H1 (cell line): ENCODE measurements around the gene SNTG2. TPM values are rescaled to one million over a fixed set of nuclear protein-coding genes. Genes with fewer than 3 reads are reported as not detected.

Experiments used
- CTCF ChIA-PET: fragments of 300-600 bp; sonication (Branson Sonifier 250); formaldehyde crosslinking; loops from one replicate; lab custom pipeline; 2021; ENCODE audit not compliant: partially characterized antibody; lab: Charles Lee
- POLR2A ChIA-PET: fragments of 300-600 bp; sonication (Branson Sonifier 250); formaldehyde crosslinking; loops from one replicate; lab custom pipeline; 2021; ENCODE audit warnings: inconsistent platforms; ENCODE audit not compliant: partially characterized antibody; lab: Charles Lee
- DNase-seq, 2 experiments: peaks; one replicate each; pipeline versions ENCODE4 v3.0.0 to v3.0.0-alpha.2; 2010 to 2022; ENCODE audit warnings: low spot score in 2 of 2, low read depth in 1 of 2, mixed read lengths in 1 of 2
- FAIRE-seq: peaks from 2 replicates; lab custom pipeline; 2011; peaks lifted over from hg19 to GRCh38; lab: Jason Lieb, UNC
- H2AFZ ChIP-seq: 2 replicates; pipeline ENCODE4 v1.8.1; 2012; ENCODE audit warnings: low read length, inconsistent platforms
- H2AK5ac ChIP-seq: 2 replicates; pipeline ENCODE4 v1.6.1; 2013; ENCODE audit warnings: low read depth, low read length
- H2BK120ac ChIP-seq: replicated peaks from 2 replicates; pipeline ENCODE3; 2013; ENCODE audit warnings: low read depth, low read length, inconsistent platforms
- H2BK12ac ChIP-seq: 2 replicates; pipeline ENCODE4 v1.6.1; 2013; ENCODE audit warnings: low read depth, low read length
- H2BK15ac ChIP-seq: 2 replicates; pipeline ENCODE4 v1.6.1; 2013; ENCODE audit warnings: low read length
- H2BK20ac ChIP-seq: 2 replicates; pipeline ENCODE4 v1.6.1; 2013; ENCODE audit warnings: low read length
- H2BK5ac ChIP-seq: 2 replicates; pipeline ENCODE4 v1.6.1; 2013; ENCODE audit warnings: low read depth, low read length
- H3K14ac ChIP-seq: 2 replicates; pipeline ENCODE4 v1.6.1; 2013; ENCODE audit warnings: inconsistent platforms; ENCODE audit not compliant: insufficient read length
- H3K18ac ChIP-seq: 2 replicates; pipeline ENCODE4 v1.6.1; 2013; ENCODE audit warnings: low read length; ENCODE audit errors: extremely low read depth
- H3K23ac ChIP-seq: 2 replicates; pipeline ENCODE4 v1.6.1; 2013; ENCODE audit warnings: inconsistent platforms; ENCODE audit not compliant: insufficient read length
- H3K23me2 ChIP-seq: 2 replicates; pipeline ENCODE4 v1.6.1; 2013; ENCODE audit warnings: low read depth, low read length
- H3K27ac ChIP-seq: 2 replicates; pipeline ENCODE4 v1.6.1; 2011; ENCODE audit warnings: low read depth, low read length, inconsistent platforms
- H3K27me3 ChIP-seq, 4 experiments: replicated peaks in 1 of 4; 1 replicate in 1 of 4; 2 replicates in 3 of 4; pipeline versions ENCODE4 v1.6.1 to v1.8.1; 2011 to 2013; ENCODE audit warnings: low read length in 3 of 4, mild to moderate bottlenecking in 3 of 4, inconsistent platforms in 2 of 4, mixed read lengths in 2 of 4, moderate library complexity in 1 of 4; ENCODE audit not compliant: control insufficient read depth in 3 of 4, insufficient read depth in 3 of 4; ENCODE audit errors: extremely low read depth in 1 of 4
- H3K36me3 ChIP-seq, 4 experiments: 2 replicates each; pipeline versions ENCODE4 v1.6.1 to v1.8.1; 2011 to 2013; ENCODE audit warnings: mild to moderate bottlenecking in 4 of 4, low read length in 3 of 4, moderate library complexity in 2 of 4, control low read depth in 1 of 4, inconsistent platforms in 1 of 4; ENCODE audit not compliant: insufficient read depth in 4 of 4, control insufficient read depth in 2 of 4
- H3K4ac ChIP-seq: replicated peaks from 2 replicates; pipeline ENCODE3; 2013; ENCODE audit warnings: low read length, low read depth, mixed read lengths, inconsistent platforms; ENCODE audit not compliant: insufficient read length
- H3K4me1 ChIP-seq, 4 experiments: replicated peaks in 1 of 4; 1 replicate in 1 of 4; 2 replicates in 3 of 4; pipeline versions ENCODE4 v1.6.1 to v1.8.1; 2011 to 2013; ENCODE audit warnings: low read length in 3 of 4, inconsistent platforms in 2 of 4, mixed read lengths in 1 of 4; ENCODE audit not compliant: insufficient read depth in 4 of 4, control insufficient read depth in 3 of 4
- H3K4me2 ChIP-seq, 2 experiments: 2 replicates each; pipeline versions ENCODE4 v1.6.1 to v1.8.1; 2011 to 2013; ENCODE audit warnings: low read depth in 2 of 2, low read length in 2 of 2, control low read depth in 1 of 2, inconsistent platforms in 1 of 2, mild to moderate bottlenecking in 1 of 2; ENCODE audit not compliant: insufficient read depth in 1 of 2
- H3K4me3 ChIP-seq, 4 experiments: fragments of 200-600, 300-600 bp in 1 of 4; sonication (generic), shearing (Covaris generic), sonication (Bioruptor Twin) in 1 of 4; 2 replicates each; pipeline versions ENCODE4 v1.5.1 to v1.8.1; 2011 to 2016; ENCODE audit warnings: low read length in 4 of 4, low read depth in 3 of 4, control low read depth in 2 of 4, inconsistent platforms in 2 of 4, mild to moderate bottlenecking in 2 of 4, mixed read lengths in 1 of 4, moderate library complexity in 1 of 4; ENCODE audit not compliant: insufficient read depth in 2 of 4; ENCODE audit errors: extremely low read depth in 1 of 4
- H3K56ac ChIP-seq: replicated peaks from 2 replicates; pipeline ENCODE3; 2013; ENCODE audit warnings: low read depth, mild to moderate bottlenecking, mixed read lengths, low read length, inconsistent platforms; ENCODE audit not compliant: insufficient read length
- H3K79me1 ChIP-seq: 2 replicates; pipeline ENCODE4 v1.6.1; 2013; ENCODE audit warnings: low read depth, low read length, control low read depth
- H3K79me2 ChIP-seq, 2 experiments: 2 replicates each; pipeline versions ENCODE4 v1.6.1 to v1.8.1; 2012 to 2013; ENCODE audit warnings: low read length in 2 of 2, mild to moderate bottlenecking in 2 of 2, inconsistent platforms in 1 of 2; ENCODE audit not compliant: insufficient read depth in 2 of 2, control insufficient read depth in 1 of 2
- H3K9ac ChIP-seq, 4 experiments: replicated peaks in 1 of 4; 1 replicate in 1 of 4; 2 replicates in 3 of 4; pipeline versions ENCODE4 v1.6.1 to v1.8.1; 2011 to 2013; ENCODE audit warnings: low read depth in 3 of 4, low read length in 3 of 4, control low read depth in 2 of 4, mild to moderate bottlenecking in 2 of 4, moderate library complexity in 2 of 4, inconsistent platforms in 1 of 4; ENCODE audit errors: extremely low read depth in 1 of 4
- H3K9me3 ChIP-seq, 2 experiments: 2 replicates each; pipeline versions ENCODE4 v1.6.1 to v1.8.1; 2012 to 2013; ENCODE audit warnings: mild to moderate bottlenecking in 2 of 2, moderate library complexity in 2 of 2, control low read depth in 1 of 2, inconsistent platforms in 1 of 2, low read depth in 1 of 2, low read length in 1 of 2, mixed read lengths in 1 of 2; ENCODE audit not compliant: insufficient read depth in 2 of 2
- H4K20me1 ChIP-seq, 2 experiments: replicated peaks in 1 of 2; 2 replicates each; pipeline versions ENCODE3 to v1.8.1; 2011 to 2013; ENCODE audit warnings: inconsistent platforms in 2 of 2, low read length in 2 of 2, mild to moderate bottlenecking in 1 of 2; ENCODE audit not compliant: insufficient read depth in 2 of 2, control insufficient read depth in 1 of 2
- H4K5ac ChIP-seq: 2 replicates; pipeline ENCODE4 v1.6.1; 2013; ENCODE audit warnings: low read length, low read depth, mixed read lengths, inconsistent platforms; ENCODE audit not compliant: insufficient read length
- H4K8ac ChIP-seq: 2 replicates; pipeline ENCODE4 v1.8.0; 2013; ENCODE audit warnings: mild to moderate bottlenecking, moderate library complexity, low read length, inconsistent platforms; ENCODE audit not compliant: insufficient read depth; ENCODE audit errors: extremely low read depth
- H4K91ac ChIP-seq: replicated peaks from 2 replicates; pipeline ENCODE3; 2013; ENCODE audit warnings: low read length, mixed read lengths, inconsistent platforms; ENCODE audit not compliant: insufficient read length
- KDM1A ChIP-seq: fragments of 200-600, 300-600 bp; sonication (generic); IDR thresholded peaks from 2 replicates; pipeline ENCODE4 v1.7.1; 2016; ENCODE audit warnings: mild to moderate bottlenecking, low read length, borderline replicate concordance
- TAF1 ChIP-seq: IDR thresholded peaks from 2 replicates; pipeline ENCODE4 v1.6.1; 2011; ENCODE audit warnings: mild to moderate bottlenecking, low read depth, low read length
- WGBS, 2 experiments: shearing (Covaris generic) in 1 of 2; methylation state at CpG; one replicate each; pipeline versions ENCODE4 v1.1.6 to v1.1.7; 2013 to 2015; ENCODE audit warnings: low lambda C conversion rate in 2 of 2, mixed read lengths in 2 of 2, inconsistent platforms in 1 of 2, low coverage in 1 of 2, missing lambda C conversion rate in 1 of 2; ENCODE audit not compliant: insufficient replicate concordance in 2 of 2, insufficient coverage in 1 of 2, insufficient read length in 1 of 2; ENCODE audit errors: extremely low coverage in 1 of 2, missing lambda C conversion rate in 1 of 2; 5-methylcytosine and 5-hydroxymethylcytosine counted together
- polyA plus RNA-seq, 7 experiments: library from polyadenylated mRNA; depleted of rRNA in 3 of 7; stranded (reverse) in 5 of 7; unstranded in 2 of 7; fragments of >200 nt in 5 of 7; fragments of 200-250 nt in 2 of 7; gene quantifications; 1 replicate in 5 of 7; 2 replicates in 1 of 7; 4 replicates in 1 of 7; pipeline versions ENCODE4 v1.2.1 to v1.2.3, GENCODE V29; 2011 to 2013; ENCODE audit warnings: missing spikeins in 2 of 7, mixed read lengths in 2 of 7
- total RNA-seq: library from RNA; stranded (reverse); fragmentation: NEBNext Ultra II Directional; extraction: Animal tissue kit (Norgen Biotek cat#: 25700); gene quantifications from 2 replicates; pipeline ENCODE4 v1.2.1, GENCODE V29; 2021
- TF ChIP-seq, protein P1 (sequence below): IDR thresholded peaks from 2 replicates; pipeline ENCODE4 v1.6.1; 2012; ENCODE audit warnings: inconsistent platforms

SNTG2 gene
- total and polyA plus RNA-seq, 2 of the 8 experiments (the other 6 are each of a cell fraction or from before 2014, with no cell fraction given), result 6.6 to 18.1 TPM

DNA sequence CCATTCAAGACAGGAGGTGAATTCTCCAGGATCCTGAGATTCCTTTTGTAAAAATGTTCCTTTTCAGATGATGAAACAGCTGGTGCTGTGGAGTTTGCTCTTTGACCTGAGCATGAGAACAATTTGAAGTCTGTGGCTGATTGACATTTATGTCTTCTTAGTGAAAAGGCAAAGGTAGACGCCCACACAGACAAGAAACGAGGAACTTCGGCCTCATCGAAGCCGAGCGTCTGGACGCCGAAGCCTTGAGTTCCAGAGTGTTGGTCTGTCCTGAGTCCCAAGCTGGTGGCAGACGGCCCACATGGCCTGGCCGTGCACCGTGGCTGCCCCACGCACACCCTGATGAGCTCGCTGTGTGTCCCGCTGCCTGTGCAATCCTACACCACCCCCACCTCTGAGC, 20.7 kb upstream of the SNTG2 start:
- peak overlapping the region; percentile 5; the same call in 1 of the 2 replicates for H2AK5ac ChIP-seq
- TF ChIP-seq TAF1 (no peak), KDM1A (no peak)
- TF ChIP-seq, protein P1, sequence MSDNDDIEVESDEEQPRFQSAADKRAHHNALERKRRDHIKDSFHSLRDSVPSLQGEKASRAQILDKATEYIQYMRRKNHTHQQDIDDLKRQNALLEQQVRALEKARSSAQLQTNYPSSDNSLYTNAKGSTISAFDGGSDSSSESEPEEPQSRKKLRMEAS, result no peak
- ChIA-PET POLR2A (no interaction called here), CTCF (no interaction called here)
- peak overlapping the region; percentile 83; the same call in 1 of the 2 replicates for H2BK12ac ChIP-seq
- H2BK15ac ChIP-seq, result peak overlapping the region; percentile 25; the same call in 1 of the 2 replicates
- H4K91ac ChIP-seq, result peak overlapping the region; percentile 39
- H2BK20ac ChIP-seq, result peak overlapping the region; percentile 89; the same call in 1 of the 2 replicates
- H3K9me3 ChIP-seq, result peaks cover 10 to 11% of the 10 kb centered on the region in 2 experiments; a peak in 2 of 4 replicates
- H3K4me3 ChIP-seq, result no peak overlapping the region
- H3K4ac ChIP-seq, result no peak overlapping the region
- no peaks in the 10 kb centered on the region for H3K23me2 ChIP-seq
- no peaks in the 10 kb centered on the region for H4K20me1 ChIP-seq
- WGBS, 2 experiments, result 93% methylated on average over 14 of the region's 14 CpGs; no CpG with 5 or more reads in 1 of the 2 experiments
- H3K4me2 ChIP-seq, result no peak overlapping the region
- no peak for FAIRE-seq
- no peak overlapping the region; the same call in 1 of the 2 replicates for H4K8ac ChIP-seq
- H3K36me3 ChIP-seq, result no peaks in the 10 kb centered on the region
- H3K18ac ChIP-seq, result no peak overlapping the region
- no peak overlapping the region for H2BK120ac ChIP-seq
- no peak overlapping the region for H3K27ac ChIP-seq
- no peaks in the 10 kb centered on the region for H3K79me1 ChIP-seq
- H4K5ac ChIP-seq, result no peak overlapping the region
- peaks cover 11 to 22% (median 18%) of the 10 kb centered on the region in 4 experiments; a peak in 6 of 7 replicates for H3K4me1 ChIP-seq
- H3K23ac ChIP-seq, result no peak overlapping the region
- no peaks in the 10 kb centered on the region for H3K79me2 ChIP-seq
- peak in 1 of 2 experiments; percentile 37 for DNase-seq
- H3K14ac ChIP-seq, result no peak overlapping the region
- H3K56ac ChIP-seq, result no peak overlapping the region
- H3K9ac ChIP-seq, result no peak overlapping the region
- H2BK5ac ChIP-seq, result no peak overlapping the region
- H3K27me3 ChIP-seq, result peaks cover 0 to 2% (median under 1%) of the 10 kb centered on the region in 4 experiments; a peak in 2 of 7 replicates
- no peak overlapping the region for H2AFZ ChIP-seq
